ENCODE measurements around the gene DCXR. TPM values are rescaled to one million over a fixed set of nuclear protein-coding genes. Genes with fewer than 3 reads are reported as not detected.
A peak's percentile ranks its signal among the peaks of the same experiment; 100 is the strongest.

The DCXR gene
- total and polyA plus RNA-seq, 2 of the 13 experiments (the other 11 are each of a cell fraction or from before 2014, with no cell fraction given) = 287 to 311 TPM

DNA sequence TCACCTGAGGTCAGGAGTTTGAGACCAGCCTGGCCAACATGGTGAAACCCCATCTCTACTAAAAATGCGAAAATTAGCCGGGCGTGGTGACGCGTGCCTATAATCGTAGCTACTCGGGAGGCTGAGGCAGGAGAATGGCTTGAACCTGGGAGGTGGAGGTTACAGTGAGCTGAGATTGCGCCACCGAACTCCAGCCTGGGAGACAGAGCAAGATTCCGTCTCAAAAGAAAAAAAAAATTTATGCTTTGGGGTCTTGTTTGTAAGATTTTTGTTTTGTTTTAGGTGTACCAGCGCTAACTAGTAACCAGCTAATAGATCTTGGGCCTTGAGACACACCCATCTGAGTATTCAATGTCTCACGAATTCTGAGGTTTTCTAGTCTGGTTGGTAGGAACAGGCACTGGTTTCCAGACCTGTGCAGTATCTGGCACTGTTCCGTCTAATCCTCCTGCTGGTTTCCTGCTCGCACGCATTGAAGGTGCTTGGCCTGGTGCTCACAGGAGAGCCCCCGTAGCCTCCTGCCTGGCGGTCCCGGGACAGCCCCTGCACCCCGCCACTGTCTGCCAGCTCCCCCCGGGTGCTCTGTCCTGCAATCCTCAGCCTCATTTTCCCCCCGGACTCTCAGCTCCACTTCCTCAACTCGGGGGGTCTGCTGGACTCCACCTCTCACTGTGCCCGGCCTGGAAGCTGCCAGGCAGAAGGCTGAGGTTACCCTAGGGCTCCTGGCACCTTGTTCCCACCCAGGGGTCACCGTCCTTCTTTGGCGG is 38.7 kb upstream of the DCXR start (continued):
- TF ChIP-seq, protein P1, sequence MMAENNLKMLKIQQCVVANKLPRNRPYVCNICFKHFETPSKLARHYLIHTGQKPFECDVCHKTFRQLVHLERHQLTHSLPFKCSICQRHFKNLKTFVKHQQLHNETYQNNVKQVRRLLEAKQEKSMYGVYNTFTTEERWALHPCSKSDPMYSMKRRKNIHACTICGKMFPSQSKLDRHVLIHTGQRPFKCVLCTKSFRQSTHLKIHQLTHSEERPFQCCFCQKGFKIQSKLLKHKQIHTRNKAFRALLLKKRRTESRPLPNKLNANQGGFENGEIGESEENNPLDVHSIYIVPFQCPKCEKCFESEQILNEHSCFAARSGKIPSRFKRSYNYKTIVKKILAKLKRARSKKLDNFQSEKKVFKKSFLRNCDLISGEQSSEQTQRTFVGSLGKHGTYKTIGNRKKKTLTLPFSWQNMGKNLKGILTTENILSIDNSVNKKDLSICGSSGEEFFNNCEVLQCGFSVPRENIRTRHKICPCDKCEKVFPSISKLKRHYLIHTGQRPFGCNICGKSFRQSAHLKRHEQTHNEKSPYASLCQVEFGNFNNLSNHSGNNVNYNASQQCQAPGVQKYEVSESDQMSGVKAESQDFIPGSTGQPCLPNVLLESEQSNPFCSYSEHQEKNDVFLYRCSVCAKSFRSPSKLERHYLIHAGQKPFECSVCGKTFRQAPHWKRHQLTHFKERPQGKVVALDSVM (CRISPR knock-in tag; IDR thresholded peaks at IDR 0.05) = peak; percentile 66; the same call in 1 of the 2 replicates
- no peak for TF ChIP-seq TOE1 (CRISPR knock-in tag; IDR thresholded peaks at IDR 0.05)
- TF ChIP-seq, protein P2, sequence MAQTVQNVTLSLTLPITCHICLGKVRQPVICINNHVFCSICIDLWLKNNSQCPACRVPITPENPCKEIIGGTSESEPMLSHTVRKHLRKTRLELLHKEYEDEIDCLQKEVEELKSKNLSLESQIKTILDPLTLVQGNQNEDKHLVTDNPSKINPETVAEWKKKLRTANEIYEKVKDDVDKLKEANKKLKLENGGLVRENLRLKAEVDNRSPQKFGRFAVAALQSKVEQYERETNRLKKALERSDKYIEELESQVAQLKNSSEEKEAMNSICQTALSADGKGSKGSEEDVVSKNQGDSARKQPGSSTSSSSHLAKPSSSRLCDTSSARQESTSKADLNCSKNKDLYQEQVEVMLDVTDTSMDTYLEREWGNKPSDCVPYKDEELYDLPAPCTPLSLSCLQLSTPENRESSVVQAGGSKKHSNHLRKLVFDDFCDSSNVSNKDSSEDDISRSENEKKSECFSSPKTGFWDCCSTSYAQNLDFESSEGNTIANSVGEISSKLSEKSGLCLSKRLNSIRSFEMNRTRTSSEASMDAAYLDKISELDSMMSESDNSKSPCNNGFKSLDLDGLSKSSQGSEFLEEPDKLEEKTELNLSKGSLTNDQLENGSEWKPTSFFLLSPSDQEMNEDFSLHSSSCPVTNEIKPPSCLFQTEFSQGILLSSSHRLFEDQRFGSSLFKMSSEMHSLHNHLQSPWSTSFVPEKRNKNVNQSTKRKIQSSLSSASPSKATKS (CRISPR knock-in tag; IDR thresholded peaks at IDR 0.05) = no peak
- TF ChIP-seq ZNF879 (CRISPR knock-in tag; IDR thresholded peaks at IDR 0.05) = no peak
- TF ChIP-seq, protein P3, sequence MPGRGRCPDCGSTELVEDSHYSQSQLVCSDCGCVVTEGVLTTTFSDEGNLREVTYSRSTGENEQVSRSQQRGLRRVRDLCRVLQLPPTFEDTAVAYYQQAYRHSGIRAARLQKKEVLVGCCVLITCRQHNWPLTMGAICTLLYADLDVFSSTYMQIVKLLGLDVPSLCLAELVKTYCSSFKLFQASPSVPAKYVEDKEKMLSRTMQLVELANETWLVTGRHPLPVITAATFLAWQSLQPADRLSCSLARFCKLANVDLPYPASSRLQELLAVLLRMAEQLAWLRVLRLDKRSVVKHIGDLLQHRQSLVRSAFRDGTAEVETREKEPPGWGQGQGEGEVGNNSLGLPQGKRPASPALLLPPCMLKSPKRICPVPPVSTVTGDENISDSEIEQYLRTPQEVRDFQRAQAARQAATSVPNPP (CRISPR knock-in tag; IDR thresholded peaks at IDR 0.05) = peak; percentile 64
- TF ChIP-seq ASH2L (IDR thresholded peaks at IDR 0.05; ENCODE audit: insufficient read length, low read depth, low read length) = no peak
- TF ChIP-seq, protein P4, sequence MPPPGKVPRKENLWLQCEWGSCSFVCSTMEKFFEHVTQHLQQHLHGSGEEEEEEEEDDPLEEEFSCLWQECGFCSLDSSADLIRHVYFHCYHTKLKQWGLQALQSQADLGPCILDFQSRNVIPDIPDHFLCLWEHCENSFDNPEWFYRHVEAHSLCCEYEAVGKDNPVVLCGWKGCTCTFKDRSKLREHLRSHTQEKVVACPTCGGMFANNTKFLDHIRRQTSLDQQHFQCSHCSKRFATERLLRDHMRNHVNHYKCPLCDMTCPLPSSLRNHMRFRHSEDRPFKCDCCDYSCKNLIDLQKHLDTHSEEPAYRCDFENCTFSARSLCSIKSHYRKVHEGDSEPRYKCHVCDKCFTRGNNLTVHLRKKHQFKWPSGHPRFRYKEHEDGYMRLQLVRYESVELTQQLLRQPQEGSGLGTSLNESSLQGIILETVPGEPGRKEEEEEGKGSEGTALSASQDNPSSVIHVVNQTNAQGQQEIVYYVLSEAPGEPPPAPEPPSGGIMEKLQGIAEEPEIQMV (CRISPR knock-in tag; IDR thresholded peaks at IDR 0.05; ENCODE audit: low read depth) = no peak; the same call in 1 of the 2 replicates
- TF ChIP-seq, protein P5, sequence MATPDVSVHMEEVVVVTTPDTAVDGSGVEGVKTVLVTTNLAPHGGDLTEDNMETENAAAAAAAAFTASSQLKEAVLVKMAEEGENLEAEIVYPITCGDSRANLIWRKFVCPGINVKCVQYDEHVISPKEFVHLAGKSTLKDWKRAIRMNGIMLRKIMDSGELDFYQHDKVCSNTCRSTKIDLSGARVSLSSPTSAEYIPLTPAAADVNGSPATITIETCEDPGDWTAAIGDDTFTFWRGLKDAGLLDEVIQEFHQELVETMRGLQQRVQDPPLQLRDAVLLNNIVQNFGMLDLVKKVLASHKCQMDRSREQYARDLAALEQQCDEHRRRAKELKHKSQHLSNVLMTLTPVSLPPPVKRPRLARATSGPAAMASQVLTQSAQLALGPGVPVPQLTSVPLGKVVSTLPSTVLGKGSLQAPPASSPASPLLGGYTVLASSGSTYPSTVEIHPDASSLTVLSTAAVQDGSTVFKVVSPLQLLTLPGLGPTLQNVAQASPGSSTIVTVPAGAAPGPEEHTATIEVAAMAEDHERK (CRISPR knock-in tag; IDR thresholded peaks at IDR 0.05; ENCODE audit: low read depth) = no peak
- TF ChIP-seq, protein P6, sequence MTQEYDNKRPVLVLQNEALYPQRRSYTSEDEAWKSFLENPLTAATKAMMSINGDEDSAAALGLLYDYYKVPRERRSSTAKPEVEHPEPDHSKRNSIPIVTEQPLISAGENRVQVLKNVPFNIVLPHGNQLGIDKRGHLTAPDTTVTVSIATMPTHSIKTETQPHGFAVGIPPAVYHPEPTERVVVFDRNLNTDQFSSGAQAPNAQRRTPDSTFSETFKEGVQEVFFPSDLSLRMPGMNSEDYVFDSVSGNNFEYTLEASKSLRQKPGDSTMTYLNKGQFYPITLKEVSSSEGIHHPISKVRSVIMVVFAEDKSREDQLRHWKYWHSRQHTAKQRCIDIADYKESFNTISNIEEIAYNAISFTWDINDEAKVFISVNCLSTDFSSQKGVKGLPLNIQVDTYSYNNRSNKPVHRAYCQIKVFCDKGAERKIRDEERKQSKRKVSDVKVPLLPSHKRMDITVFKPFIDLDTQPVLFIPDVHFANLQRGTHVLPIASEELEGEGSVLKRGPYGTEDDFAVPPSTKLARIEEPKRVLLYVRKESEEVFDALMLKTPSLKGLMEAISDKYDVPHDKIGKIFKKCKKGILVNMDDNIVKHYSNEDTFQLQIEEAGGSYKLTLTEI (CRISPR knock-in tag; conservative IDR thresholded peaks at IDR 0.05) = no peak
- TF ChIP-seq JUND (CRISPR knock-in tag; IDR thresholded peaks at IDR 0.05) = no peak
- no peak for TF ChIP-seq IRF2 (CRISPR knock-in tag; IDR thresholded peaks at IDR 0.05)
- TF ChIP-seq, protein P7, sequence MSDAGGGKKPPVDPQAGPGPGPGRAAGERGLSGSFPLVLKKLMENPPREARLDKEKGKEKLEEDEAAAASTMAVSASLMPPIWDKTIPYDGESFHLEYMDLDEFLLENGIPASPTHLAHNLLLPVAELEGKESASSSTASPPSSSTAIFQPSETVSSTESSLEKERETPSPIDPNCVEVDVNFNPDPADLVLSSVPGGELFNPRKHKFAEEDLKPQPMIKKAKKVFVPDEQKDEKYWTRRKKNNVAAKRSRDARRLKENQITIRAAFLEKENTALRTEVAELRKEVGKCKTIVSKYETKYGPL (CRISPR knock-in tag; IDR thresholded peaks at IDR 0.05) = no peak
- no peak for TF ChIP-seq ZNF431 (CRISPR knock-in tag; IDR thresholded peaks at IDR 0.05; ENCODE audit: borderline replicate concordance, low read depth)
- TF ChIP-seq ZNF441 (CRISPR knock-in tag; IDR thresholded peaks at IDR 0.05; ENCODE audit: borderline replicate concordance) = peak; percentile 91
- no peak for TF ChIP-seq NR3C1 (CRISPR knock-in tag; IDR thresholded peaks at IDR 0.05)
- no peak for TF ChIP-seq ZNF878 (CRISPR knock-in tag; IDR thresholded peaks at IDR 0.05)
- 0 out of 2 replicates have a peak, but pooled peaks have one; percentile 33 for TF ChIP-seq ZNF317 (CRISPR knock-in tag; IDR thresholded peaks at IDR 0.05)
